ENCODE measurements around the gene CSTPP1.

CSTPP1 gene, protein sequence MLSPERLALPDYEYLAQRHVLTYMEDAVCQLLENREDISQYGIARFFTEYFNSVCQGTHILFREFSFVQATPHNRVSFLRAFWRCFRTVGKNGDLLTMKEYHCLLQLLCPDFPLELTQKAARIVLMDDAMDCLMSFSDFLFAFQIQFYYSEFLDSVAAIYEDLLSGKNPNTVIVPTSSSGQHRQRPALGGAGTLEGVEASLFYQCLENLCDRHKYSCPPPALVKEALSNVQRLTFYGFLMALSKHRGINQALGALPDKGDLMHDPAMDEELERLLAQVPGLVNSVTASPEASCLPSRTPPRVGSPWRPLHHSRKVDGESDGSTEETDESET

DNA sequence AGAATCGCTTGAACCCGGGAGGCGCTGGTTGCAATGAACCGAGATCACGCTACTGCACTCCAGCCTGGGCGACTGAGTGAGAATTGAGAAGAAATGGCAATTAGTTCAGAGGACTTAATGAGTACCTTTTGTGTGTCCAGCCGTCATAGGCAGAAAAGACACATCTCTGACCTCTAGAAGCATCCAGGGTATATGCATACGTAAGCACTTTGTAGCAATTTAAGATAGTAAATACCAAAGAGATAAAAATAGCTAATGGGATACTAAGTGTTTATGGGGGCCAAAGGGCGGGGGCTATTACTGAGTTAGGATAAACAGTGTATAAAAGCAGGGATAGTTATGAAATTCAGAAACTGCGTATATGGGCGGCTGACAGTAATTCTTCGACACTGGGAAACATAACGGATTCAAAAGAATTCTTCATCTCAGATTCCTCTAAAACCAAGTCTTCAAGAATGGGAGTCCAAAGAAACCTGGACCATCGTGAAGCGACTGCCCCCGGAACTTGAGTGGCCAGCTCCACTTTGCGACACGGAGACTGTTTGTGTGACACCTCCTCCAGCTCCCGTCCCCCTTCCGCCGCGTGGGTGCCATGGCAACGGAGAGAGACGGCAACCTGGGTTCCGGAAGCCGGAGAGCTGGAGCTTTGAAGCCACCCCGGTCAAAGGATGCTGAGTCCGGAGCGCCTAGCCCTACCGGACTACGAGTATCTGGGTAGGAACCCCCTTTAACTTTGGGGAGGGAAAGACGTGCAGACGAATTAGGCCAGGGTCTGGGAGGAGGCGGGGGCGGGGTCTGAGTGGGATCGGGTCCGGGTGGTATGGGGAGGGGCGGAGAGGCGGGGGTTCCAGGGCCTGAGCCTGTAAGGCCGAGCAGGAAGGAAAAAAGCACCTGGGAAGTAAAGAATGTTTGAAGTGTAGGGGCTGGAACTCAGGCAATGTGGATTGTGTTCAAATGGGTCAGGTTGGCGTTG is at the start of gene CSTPP1:
Gene CSTPP1, plus strand, starts transcription at position 624 of the 973 bp plus-strand sequence. Its CDS starts 45 bp downstream, at position 669.
- DNase-seq (ENCODE audit: low spot score), result peak; percentile 92

DNA sequence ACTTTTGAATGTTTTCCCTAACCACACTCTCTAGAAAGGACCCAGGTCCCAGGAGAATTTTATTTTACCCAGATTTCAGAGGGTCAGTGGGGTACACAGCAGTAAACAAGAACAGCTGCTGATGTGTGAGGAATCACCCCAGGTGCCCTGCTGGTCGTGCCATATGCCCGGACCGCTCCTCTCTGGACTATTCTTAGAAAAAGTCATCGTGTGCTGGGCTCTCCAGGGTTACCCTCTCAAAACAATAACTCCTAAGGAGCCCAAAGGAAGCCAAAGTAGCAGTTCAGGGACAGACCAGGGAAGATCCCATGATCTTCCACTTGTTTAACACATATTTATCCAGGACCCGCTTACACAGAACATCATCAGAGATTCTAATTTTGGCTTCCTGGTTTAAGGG is 47.9 kb upstream of the CSTPP1 start:
- no peak for DNase-seq (ENCODE audit: low spot score)

DNA sequence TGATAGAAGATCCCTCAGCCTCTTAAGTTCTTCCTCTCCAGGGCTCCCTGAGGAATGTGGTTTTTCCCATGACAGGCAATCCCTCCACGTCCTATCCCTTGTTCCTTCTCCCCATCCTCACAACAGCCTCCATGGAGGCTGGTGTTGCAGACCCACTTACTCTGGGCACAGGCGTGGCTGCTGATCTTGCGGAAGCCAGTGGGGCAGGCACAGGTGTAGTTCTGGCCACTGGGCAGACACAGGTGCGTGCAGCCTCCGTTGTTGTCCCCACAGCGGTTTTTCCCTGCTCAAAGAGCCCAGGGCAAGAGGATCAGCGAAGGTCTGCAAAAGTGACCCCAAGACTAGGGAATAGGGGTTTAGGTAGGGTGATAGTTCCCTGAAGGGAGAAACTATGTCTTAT is 47.3 kb upstream of the CSTPP1 start:
- no peak for DNase-seq (ENCODE audit: low spot score)

DNA sequence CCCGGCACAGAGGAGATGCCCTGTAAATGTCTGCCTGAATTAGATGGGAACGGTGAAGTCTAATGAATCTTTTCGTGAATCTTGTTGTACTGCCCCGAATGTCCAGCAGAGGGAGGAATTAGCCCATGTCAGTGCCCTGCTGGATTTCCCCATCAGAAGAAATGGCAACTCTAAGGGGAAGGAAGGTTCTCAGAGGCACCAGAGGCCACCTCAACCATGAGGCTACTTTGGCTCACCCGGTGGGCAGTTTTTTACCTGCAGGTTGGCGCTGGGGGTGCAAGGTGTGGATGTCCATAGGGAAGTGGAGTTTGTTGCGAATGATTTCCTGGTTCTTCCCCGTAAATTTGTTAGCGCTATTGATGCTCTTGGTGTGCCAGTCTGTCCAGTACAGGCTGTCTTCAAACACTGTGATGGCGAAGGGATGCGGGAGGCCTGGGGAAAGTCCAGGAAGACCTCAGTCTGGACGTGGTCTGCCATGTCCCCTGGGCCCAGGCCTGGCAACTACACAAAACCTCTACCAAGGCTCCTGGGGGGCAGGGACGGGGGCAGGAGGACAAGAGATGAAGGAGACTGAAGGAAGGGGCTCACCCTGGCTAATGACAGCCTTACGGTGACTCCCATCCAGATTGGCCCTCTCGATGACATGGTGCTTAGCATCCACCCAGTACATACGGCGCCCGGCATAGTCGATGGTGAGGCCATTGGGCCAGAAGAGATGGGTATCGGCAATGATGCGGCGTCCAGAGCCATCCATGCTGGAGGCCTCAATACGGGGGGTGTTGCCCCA is 46.7 kb upstream of the CSTPP1 start:
- DNase-seq (ENCODE audit: low spot score), result peak; percentile 75

- DNase-seq (ENCODE audit: low spot score), result no peak
These were observed 45.9 kb upstream of the CSTPP1 start for GRCh38 chr11:46890665-46891064.

GRCh38 chr11:46892109-46892508 is 44.5 kb upstream of the CSTPP1 start:
- no peak for DNase-seq (ENCODE audit: low spot score)

GRCh38 chr11:46892838-46893237 is 43.7 kb upstream of the CSTPP1 start:
- no peak for DNase-seq (ENCODE audit: low spot score)

DNA sequence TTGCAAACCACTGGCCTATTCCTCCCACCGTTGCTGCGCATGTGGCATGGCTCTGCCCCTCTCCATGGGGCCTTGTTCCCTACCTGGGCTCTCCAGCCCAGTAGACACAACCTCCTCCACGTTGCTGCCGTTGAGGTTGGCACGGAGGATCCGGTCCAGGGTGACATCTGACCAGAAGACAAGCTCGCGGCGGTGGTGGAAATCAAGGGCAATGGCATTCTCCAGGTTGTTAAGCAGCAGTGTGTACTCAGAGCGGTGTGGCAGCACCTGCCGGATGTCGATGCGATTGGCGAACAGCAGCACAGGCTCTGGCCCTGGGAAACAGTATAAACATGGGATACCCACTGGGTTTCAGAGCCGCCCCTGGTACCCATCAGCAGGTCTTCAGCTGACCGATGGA is 42.1 kb upstream of the CSTPP1 start:
- no peak for DNase-seq (ENCODE audit: low spot score)

DNA sequence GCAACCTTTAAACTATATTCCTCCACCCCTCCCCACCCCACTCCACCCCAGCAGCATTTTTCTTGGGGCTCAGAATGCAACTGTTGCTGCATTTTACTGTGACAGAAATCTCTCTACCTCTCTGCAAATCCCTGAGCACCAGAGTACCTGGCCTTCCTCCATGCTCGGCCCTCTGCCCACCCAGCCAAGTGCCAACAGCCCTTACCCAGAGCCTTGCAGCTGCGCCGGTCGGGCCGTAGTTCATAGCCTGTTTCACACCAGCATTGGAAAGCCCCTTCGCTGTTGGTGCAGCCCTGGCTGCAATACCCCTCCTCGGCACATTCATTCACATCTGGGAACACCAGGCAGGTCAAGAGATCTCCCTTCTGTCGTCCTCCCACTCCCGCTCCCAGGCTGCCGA is 41.6 kb upstream of the CSTPP1 start:
- DNase-seq (ENCODE audit: low spot score), result no peak

- DNase-seq (ENCODE audit: low spot score), result no peak
These were observed 40.7 kb upstream of the CSTPP1 start for GRCh38 chr11:46895821-46896220.

- DNase-seq (ENCODE audit: low spot score), result peak; percentile 16
These were observed 39.7 kb upstream of the CSTPP1 start for GRCh38 chr11:46896719-46897406.

DNA sequence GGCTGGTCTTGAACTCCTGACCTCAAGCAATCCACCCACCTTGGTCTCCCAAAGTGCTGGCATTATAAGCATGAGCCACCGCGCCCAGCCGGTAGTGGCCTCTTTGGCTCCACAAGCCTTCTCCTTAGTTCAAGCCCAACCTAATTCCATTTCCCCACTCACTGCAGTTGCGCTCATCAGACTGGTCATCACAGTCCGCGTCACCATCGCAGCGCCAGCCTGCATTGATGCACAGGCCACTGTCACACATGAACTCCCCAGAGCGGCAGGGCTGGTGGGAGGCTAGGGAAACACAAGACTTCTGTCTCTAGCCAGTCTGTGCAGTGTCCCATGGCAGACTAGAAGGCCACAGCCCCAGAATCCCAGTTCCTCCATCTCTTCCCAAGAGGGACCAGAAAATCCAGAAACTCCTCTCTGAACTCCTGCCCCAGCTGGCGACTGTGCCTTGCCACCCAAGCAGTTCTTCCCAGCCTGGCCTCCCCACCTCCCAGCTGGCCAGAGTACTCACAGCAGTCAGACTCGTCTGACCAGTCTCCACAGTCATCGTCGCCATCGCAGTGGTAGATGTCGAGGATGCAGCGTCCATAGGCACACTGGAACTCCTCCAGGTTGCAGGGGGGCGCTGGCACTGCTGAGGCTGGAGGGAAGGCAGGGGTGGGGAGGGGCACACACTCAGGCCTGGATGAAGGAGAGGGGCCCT is 38.0 kb upstream of the CSTPP1 start:
- no peak for DNase-seq (ENCODE audit: low spot score)

DNA sequence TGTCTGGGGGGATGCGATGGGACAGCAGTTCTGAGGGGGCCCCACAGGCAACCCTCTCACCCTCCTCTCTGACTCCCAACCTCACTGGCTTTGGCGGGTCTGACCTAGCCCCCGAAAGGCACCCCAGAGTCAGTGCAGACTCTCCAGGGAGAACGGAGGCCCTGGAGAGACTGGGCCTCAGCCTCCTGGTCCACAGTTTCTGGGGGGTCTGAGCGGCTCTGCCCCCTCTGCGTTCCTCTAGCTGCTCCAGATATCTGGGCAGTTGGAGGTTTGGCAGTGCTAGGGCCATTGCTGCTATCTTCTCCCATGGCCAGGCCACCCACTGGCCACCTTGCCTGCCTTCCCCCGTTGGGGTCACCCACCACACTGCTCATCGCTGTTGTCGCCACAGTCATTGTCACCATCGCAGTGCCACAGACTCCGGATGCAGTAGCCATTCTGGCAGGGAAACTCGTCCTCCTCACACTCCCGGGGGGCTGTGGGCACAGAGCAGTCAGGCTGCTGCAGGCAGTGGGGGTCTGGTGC is 37.0 kb upstream of the CSTPP1 start:
- DNase-seq (ENCODE audit: low spot score), result no peak

GRCh38 chr11:46900091-46900746 is 36.3 kb upstream of the CSTPP1 start:
- no peak for DNase-seq (ENCODE audit: low spot score)

DNA sequence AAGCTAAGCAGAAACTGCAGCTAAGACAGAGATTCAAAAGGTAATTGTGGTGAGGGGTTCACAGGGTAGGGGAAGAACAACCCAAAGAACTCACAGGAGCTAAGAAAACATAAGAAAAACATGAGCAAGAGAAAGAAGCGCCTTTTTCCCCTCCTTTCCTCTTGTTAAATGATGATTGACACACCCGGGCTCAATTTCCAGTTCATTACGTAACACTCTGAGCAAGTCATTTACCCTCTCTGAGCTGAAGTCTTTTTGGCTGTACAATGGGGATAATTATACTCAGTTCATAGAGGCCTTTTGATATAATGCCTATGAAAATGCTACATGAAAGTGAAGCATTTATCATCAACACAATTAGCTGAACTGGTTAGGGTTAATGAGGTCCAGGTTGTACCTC is 35.4 kb upstream of the CSTPP1 start:
- no peak for DNase-seq (ENCODE audit: low spot score)

- no peak for DNase-seq (ENCODE audit: low spot score)
These were observed 33.9 kb upstream of the CSTPP1 start for GRCh38 chr11:46902694-46903093.

DNA sequence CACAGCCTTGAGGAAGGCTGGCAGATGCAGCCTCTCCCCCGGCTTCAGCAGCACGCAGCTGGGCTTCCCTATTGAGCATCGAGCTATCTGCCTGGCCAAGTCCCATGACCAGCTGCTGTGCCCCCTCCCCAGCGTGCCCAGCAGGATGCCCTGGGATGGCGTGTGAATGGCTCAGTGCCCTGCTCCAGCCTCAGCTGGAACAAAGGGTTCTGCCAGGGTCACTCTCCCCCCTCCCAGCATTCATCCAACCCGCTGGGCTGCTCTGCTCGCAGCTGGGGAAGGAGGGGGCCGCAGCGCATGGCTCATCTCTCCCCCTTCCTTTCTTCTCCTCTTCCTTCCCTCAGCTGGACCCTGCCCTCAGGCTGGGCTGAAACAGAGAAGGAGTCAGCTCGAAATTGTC is 32.7 kb upstream of the CSTPP1 start:
- no peak for DNase-seq (ENCODE audit: low spot score)

GRCh38 chr11:46905806-46906205 is 30.8 kb upstream of the CSTPP1 start:
- no peak for DNase-seq (ENCODE audit: low spot score)

DNA sequence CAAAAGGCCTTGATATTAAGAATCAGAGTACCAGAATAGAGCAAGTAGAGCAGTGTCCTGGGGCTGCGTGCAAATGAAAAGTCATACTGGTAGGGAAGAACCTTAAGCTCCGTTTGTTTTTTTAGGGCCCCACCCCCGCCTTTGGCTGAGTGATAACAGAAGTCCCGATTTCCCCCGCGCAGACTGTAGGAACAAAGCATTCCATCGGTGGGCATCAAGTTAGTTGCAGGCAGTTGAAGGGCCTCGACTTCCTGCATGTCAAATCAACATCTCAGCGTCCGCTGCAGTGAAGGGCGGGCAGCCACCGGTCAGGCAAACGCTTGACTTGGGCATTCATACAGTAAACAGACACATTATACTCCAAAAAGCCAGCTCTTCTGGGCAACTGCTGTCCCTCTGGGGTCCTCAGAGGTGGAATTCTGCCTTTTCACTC is 29.9 kb upstream of the CSTPP1 start:
- no peak for DNase-seq (ENCODE audit: low spot score)

DNA sequence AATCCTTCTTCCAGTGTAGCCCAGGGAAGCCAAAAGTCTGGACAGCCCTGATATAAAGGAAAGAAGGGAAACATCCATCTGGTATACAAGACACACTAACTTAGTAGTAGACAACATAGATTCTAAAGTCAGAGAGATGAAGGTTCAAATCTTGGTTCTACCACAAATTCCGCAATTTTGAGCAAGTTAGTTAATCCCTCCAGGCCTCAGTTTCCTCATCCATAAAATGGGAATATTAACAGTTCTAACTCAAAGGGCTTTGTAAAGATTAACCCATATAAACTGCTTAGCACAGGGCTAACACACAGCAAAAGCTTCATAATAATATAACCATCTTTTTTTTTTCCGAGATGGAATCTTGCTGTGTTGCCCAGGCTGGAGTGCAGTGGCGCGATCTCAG is 29.0 kb upstream of the CSTPP1 start:
- DNase-seq (ENCODE audit: low spot score), result no peak
